ENCODE measurements around the gene FGD2.

GRCh38 chr6:37008484-37009465 lies 3.3 kb downstream of the FGD2 start:
- TF ChIP-seq POLR2AphosphoS5 (IDR thresholded peaks at IDR 0.05), result no peak
- TF ChIP-seq POLR2A (IDR thresholded peaks at IDR 0.05), result no peak
- TF ChIP-seq, protein P1, sequence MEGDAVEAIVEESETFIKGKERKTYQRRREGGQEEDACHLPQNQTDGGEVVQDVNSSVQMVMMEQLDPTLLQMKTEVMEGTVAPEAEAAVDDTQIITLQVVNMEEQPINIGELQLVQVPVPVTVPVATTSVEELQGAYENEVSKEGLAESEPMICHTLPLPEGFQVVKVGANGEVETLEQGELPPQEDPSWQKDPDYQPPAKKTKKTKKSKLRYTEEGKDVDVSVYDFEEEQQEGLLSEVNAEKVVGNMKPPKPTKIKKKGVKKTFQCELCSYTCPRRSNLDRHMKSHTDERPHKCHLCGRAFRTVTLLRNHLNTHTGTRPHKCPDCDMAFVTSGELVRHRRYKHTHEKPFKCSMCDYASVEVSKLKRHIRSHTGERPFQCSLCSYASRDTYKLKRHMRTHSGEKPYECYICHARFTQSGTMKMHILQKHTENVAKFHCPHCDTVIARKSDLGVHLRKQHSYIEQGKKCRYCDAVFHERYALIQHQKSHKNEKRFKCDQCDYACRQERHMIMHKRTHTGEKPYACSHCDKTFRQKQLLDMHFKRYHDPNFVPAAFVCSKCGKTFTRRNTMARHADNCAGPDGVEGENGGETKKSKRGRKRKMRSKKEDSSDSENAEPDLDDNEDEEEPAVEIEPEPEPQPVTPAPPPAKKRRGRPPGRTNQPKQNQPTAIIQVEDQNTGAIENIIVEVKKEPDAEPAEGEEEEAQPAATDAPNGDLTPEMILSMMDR (IDR thresholded peaks at IDR 0.05), result no peak

Measured in transverse colon (tissue), 4 donors.